Smooth muscle cell (in vitro differentiated cells): ENCODE results near the gene PNPLA7. TPM values are rescaled to one million over a fixed set of nuclear protein-coding genes. Genes with fewer than 3 reads are reported as not detected.

Experiments
- DNase-seq: peaks from one replicate; lab custom pipeline; 2025; ENCODE audit not compliant: unreplicated experiment; lab: John Stamatoyannopoulos, UW
- H2AFZ ChIP-seq: fragments of 200-600 bp; sonication (generic); 2 replicates; pipeline ENCODE4 v1.6.0; 2016; ENCODE audit warnings: antibody characterized with exemption, low read depth, mild to moderate bottlenecking
- H3F3A ChIP-seq: fragments of 200-600 bp; sonication (generic); 2 replicates; pipeline ENCODE4 v1.6.0; 2017; ENCODE audit warnings: antibody characterized with exemption, low read depth
- H3K27ac ChIP-seq: fragments of 200-600 bp; sonication (generic); 2 replicates; pipeline ENCODE4 v1.5.1; 2016; ENCODE audit warnings: low read depth, mild to moderate bottlenecking
- H3K27me3 ChIP-seq: fragments of 200-600 bp; sonication (generic); 2 replicates; pipeline ENCODE4 v1.6.1; 2016; ENCODE audit warnings: low read depth, mild to moderate bottlenecking
- H3K36me3 ChIP-seq: fragments of 200-600 bp; sonication (generic); 2 replicates; pipeline ENCODE4 v1.5.1; 2016; ENCODE audit warnings: low read depth
- H3K4me1 ChIP-seq: fragments of 200-600 bp; sonication (generic); 2 replicates; pipeline ENCODE4 v1.5.1; 2016; ENCODE audit warnings: low read depth
- H3K4me2 ChIP-seq: fragments of 200-600 bp; sonication (generic); 2 replicates; pipeline ENCODE4 v1.6.0; 2016; ENCODE audit warnings: mild to moderate bottlenecking
- H3K4me3 ChIP-seq: fragments of 200-600 bp; sonication (generic); 2 replicates; pipeline ENCODE4 v1.5.1; 2016; ENCODE audit warnings: mild to moderate bottlenecking
- H3K79me2 ChIP-seq: fragments of 200-600 bp; sonication (generic); 2 replicates; pipeline ENCODE4 v1.6.0; 2016; ENCODE audit warnings: low read depth, mild to moderate bottlenecking
- H3K9ac ChIP-seq: fragments of 200-600 bp; sonication (generic); 2 replicates; pipeline ENCODE4 v1.6.0; 2016; ENCODE audit warnings: low read depth
- H3K9me3 ChIP-seq: fragments of 200-600 bp; sonication (generic); replicated peaks from 2 replicates; pipeline ENCODE4 v1.5.1; 2016; ENCODE audit warnings: low read depth
- H4K20me1 ChIP-seq: fragments of 200-600 bp; sonication (generic); 2 replicates; pipeline ENCODE4 v1.6.0; 2016; ENCODE audit warnings: low read depth
- WGBS: methylation state at CpG from one replicate; pipeline ENCODE4 v1.1.7; 2016; ENCODE audit warnings: low lambda C conversion rate; 5-methylcytosine and 5-hydroxymethylcytosine counted together
- polyA plus RNA-seq: library from polyadenylated mRNA; unstranded; fragments of >200 nt; fragmentation: Nextera tagmentation; extraction: Ambion mirVana; gene quantifications from 2 replicates; pipeline ENCODE4 v1.2.1, GENCODE V29; 2016
- total RNA-seq: library from RNA; depleted of rRNA; stranded (reverse); fragments of >200 nt; gene quantifications from 2 replicates; pipeline ENCODE4 v1.2.3, GENCODE V29; 2014
- TF ChIP-seq, protein P1 (sequence below): fragments of 200-600 bp; sonication (generic); IDR thresholded peaks from 2 replicates; pipeline ENCODE4 v1.5.1; 2017; ENCODE audit warnings: borderline replicate concordance, mild to moderate bottlenecking, antibody characterized with exemption; ENCODE audit not compliant: insufficient read depth, poor library complexity, severe bottlenecking

Gene PNPLA7
- total and polyA plus RNA-seq, 2 experiments from 2014 or later, result 0.46 to 0.67 TPM

DNA sequence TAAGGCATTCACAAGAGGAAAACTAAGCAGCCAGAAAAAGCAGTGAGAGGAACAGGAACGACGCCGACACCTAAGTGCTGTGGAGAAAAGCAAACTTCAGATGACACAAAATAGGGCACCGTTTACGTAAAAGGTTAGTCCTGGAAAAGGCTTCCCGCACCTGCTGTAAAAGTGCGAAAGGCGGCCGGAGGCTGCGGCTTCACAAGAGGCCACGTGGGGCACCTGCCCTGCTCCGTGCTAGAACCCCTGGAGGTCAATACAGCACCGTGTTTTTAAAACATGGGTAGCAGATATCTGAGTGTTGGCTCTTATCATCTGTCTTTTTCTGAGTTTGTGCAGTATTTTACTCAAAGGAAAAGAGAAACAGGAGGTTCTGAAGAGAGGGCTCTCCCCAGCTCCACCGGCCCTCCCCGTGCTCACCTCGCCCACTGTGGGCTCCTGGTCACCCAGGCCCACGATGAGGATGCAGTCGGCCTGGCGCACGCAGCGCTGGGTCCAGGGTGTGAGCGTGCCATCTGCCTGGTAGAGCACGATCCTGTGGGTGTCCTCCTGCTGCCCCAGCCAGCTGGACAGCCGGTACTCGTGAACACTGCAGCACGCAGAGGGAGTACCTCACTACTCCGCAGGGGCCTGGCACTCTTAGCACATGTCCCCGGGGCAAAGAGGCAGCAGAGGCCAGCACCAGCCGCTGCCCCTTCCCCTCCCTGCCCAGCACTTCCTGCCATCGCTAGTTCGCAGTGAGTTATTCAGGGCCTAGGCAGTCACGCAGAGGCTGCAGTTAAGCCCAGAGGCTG is 70.1 kb downstream of the PNPLA7 start:
- no peaks in the 10 kb centered on the region for H3K27me3 ChIP-seq
- no peak overlapping the region for H2AFZ ChIP-seq
- no peaks in the 10 kb centered on the region for H3K79me2 ChIP-seq
- no peaks in the 10 kb centered on the region for H3K36me3 ChIP-seq
- peaks cover 4% of the 10 kb centered on the region for H3K9me3 ChIP-seq
- TF ChIP-seq, protein P1, sequence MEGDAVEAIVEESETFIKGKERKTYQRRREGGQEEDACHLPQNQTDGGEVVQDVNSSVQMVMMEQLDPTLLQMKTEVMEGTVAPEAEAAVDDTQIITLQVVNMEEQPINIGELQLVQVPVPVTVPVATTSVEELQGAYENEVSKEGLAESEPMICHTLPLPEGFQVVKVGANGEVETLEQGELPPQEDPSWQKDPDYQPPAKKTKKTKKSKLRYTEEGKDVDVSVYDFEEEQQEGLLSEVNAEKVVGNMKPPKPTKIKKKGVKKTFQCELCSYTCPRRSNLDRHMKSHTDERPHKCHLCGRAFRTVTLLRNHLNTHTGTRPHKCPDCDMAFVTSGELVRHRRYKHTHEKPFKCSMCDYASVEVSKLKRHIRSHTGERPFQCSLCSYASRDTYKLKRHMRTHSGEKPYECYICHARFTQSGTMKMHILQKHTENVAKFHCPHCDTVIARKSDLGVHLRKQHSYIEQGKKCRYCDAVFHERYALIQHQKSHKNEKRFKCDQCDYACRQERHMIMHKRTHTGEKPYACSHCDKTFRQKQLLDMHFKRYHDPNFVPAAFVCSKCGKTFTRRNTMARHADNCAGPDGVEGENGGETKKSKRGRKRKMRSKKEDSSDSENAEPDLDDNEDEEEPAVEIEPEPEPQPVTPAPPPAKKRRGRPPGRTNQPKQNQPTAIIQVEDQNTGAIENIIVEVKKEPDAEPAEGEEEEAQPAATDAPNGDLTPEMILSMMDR, result no peak
- no peak overlapping the region for H3K4me3 ChIP-seq
- no peak for DNase-seq
- H4K20me1 ChIP-seq, result no peaks in the 10 kb centered on the region
- no peaks in the 10 kb centered on the region for H3K4me1 ChIP-seq
- H3F3A ChIP-seq, result no peaks in the 10 kb centered on the region
- 91% methylated on average over 32 of the region's 32 CpGs for WGBS
- H3K27ac ChIP-seq, result no peak overlapping the region
- no peak overlapping the region for H3K9ac ChIP-seq
- no peak overlapping the region for H3K4me2 ChIP-seq

DNA sequence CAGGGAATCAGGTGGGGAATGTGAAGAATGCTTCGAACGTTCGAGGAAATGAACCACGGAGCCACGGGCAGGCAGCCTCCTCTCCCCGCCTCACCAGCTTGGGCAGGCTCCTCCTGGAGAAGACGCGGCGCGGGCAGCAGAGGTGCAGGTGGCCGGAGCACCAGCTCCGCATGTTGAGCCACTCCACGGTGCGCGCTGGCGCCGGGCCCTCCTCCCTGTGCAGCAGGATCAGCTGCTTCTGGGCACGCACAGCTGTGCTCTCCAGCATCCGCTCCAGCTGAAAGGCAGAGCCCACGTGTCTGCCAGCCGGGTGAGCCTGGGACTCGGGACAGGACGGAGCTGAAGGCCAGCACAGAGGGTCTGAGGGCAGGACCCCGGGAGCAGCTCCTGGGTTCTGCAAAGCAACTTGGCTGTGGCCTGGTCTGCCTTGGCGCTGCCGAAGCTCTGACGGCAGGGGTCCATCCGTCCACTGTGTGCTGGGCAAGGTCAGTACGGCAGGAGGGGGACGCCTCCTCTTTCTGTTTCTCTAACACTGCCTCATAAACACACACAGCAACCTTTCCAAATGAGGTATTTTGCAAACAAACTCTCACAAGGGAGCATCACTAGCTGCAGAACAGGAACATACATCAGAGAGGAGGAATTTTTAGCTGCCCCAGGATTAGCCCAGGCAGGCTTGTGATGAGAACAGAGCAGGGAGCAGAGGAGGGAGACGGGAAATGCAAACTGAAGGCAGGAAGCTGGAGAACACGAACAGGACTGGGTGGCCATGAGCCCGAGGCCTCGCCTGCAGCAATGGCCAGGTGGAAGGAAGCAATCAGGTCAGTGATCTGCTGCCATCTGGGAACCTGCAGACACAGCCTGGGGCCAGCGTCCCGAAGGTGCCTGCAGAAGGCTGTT is 71.0 kb downstream of the PNPLA7 start:
- Histone ChIP-seq H3K4me1 (no peaks in the 10 kb centered on the region), H2AFZ (no peak overlapping the region)
- WGBS, result 85% methylated on average over 36 of the region's 36 CpGs

DNA sequence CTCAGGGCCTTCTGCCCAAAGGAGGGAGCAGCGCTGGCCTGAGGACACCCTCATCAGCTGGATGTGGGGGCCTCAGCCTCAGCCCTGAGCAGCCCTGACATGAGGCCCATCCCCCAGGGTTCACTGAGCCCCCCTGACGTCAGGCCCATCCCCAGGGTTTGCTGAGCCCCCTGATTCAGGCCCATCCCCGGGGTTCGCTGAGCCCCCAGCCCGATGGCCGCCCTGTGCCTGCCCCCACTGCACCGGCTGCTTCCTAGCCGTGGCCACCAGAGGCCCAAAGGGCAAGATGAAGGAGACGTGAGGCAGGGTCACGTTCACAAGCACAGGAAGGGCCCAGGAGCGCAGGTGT is 71.6 kb downstream of the PNPLA7 start:
- Histone ChIP-seq H3K4me1 (no peaks in the 10 kb centered on the region), H3K9me3 (peaks cover 4% of the 10 kb centered on the region), H3K27ac (no peak overlapping the region), H3K36me3 (no peaks in the 10 kb centered on the region), H3K27me3 (no peaks in the 10 kb centered on the region), H3K9ac (no peak overlapping the region), H4K20me1 (no peaks in the 10 kb centered on the region), H3F3A (no peaks in the 10 kb centered on the region), H3K79me2 (no peaks in the 10 kb centered on the region), H3K4me3 (no peak overlapping the region), H3K4me2 (no peak overlapping the region), H2AFZ (no peak overlapping the region)
- DNase-seq, result no peak
- WGBS, result 88% methylated on average over 11 of the region's 11 CpGs
- TF ChIP-seq, protein P1, result no peak

More for the DNA sequence above, 71.0 kb downstream of the PNPLA7 start:
- Histone ChIP-seq H3F3A (no peaks in the 10 kb centered on the region), H3K79me2 (no peaks in the 10 kb centered on the region), H3K9me3 (peaks cover 4% of the 10 kb centered on the region), H3K4me3 (no peak overlapping the region), H3K4me2 (no peak overlapping the region), H3K27ac (no peak overlapping the region), H3K36me3 (no peaks in the 10 kb centered on the region), H4K20me1 (no peaks in the 10 kb centered on the region), H3K9ac (no peak overlapping the region), H3K27me3 (no peaks in the 10 kb centered on the region)
- DNase-seq, result no peak
- TF ChIP-seq, protein P1, result no peak
